Ishikawa (cell line): Measurements from ENCODE around the gene MAMDC4.

ENCODE experiments used
- EGR1 ChIP-seq: IDR thresholded peaks from 2 replicates; pipeline ENCODE4 v1.6.1; 2012
- YY1 ChIP-seq: IDR thresholded peaks from 2 replicates; pipeline ENCODE4 v1.6.1; 2012; ENCODE audit warnings: low read depth
- TF ChIP-seq, protein P1 (sequence below): IDR thresholded peaks from 2 replicates; pipeline ENCODE4 v1.6.1; 2012; ENCODE audit warnings: low read depth, mild to moderate bottlenecking

GRCh38 chr9:136902259-136902821, 50.2 kb downstream of the MAMDC4 start:
- TF ChIP-seq, protein P1, sequence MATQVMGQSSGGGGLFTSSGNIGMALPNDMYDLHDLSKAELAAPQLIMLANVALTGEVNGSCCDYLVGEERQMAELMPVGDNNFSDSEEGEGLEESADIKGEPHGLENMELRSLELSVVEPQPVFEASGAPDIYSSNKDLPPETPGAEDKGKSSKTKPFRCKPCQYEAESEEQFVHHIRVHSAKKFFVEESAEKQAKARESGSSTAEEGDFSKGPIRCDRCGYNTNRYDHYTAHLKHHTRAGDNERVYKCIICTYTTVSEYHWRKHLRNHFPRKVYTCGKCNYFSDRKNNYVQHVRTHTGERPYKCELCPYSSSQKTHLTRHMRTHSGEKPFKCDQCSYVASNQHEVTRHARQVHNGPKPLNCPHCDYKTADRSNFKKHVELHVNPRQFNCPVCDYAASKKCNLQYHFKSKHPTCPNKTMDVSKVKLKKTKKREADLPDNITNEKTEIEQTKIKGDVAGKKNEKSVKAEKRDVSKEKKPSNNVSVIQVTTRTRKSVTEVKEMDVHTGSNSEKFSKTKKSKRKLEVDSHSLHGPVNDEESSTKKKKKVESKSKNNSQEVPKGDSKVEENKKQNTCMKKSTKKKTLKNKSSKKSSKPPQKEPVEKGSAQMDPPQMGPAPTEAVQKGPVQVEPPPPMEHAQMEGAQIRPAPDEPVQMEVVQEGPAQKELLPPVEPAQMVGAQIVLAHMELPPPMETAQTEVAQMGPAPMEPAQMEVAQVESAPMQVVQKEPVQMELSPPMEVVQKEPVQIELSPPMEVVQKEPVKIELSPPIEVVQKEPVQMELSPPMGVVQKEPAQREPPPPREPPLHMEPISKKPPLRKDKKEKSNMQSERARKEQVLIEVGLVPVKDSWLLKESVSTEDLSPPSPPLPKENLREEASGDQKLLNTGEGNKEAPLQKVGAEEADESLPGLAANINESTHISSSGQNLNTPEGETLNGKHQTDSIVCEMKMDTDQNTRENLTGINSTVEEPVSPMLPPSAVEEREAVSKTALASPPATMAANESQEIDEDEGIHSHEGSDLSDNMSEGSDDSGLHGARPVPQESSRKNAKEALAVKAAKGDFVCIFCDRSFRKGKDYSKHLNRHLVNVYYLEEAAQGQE, result no peak
- TF ChIP-seq YY1, result no peak
- no peak for TF ChIP-seq EGR1
